ENCODE data around the gene CAMK1. TPM values are rescaled to one million over a fixed set of nuclear protein-coding genes. Genes with fewer than 3 reads are reported as not detected.
"Not testable (repeated sequence)": the region's sequence is repeated elsewhere in the genome, so short reads cannot be mapped to it uniquely, and the experiment has no call there.

Gene CAMK1
- total RNA-seq, 1 experiment from 2014 or later = 9.7 TPM

DNA sequence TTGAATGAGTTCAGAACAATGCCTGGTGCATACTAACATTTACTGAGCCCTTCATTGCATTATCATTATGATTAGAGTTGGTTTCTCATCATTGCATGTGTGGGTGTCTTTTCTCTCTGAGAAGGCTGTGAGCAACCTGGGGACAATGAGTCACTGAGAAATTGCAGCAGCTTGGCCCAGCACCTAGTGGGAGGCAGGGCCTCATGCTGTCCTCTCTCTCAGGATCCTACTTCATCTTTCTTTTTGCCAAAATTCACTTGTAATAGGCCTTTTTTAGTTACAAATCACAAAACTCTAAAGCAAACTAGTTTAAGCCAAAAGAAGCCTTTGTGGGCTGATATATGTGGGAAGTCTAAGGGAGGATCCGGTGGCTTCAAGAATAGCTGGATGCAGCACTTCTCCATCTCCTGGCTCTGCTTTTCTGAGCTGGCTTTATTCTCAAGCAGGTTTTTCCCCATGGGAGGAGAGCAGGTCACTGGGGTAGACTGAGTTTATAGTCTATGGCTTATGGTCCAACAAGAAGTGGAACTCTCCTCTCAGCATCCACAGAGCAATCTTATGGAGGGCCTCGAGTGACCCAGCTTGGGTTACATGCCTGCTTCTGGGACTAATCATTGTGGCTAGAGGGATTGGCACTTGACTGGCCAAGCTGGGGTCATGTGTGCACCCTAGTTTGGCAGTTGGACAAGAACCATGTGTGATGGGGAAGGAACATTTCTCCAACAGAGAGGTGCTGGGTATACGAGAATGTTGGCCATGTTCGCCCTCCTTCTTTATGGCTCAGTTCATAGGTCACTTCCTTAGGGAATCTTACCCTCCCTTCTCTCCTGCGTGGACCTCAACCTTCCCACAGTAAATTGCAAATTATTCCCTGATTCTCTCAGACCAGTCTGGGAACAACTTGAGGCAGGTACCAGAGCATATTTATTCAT lies 8.7 kb upstream of the CAMK1 start:
- Histone ChIP-seq H3K27me3 (replicated peaks; ENCODE audit: control insufficient read depth, insufficient read depth, low read length) (no peaks in the 10 kb centered on the region), H3K4me1 (no peaks in the 10 kb centered on the region), H3K4me3 (ENCODE audit: low read depth, low read length) (no peak overlapping the region), H3K9me3 (no peaks in the 10 kb centered on the region), H3K36me3 (ENCODE audit: control insufficient read depth, insufficient read depth, low read length) (no peaks in the 10 kb centered on the region; the same call in 1 of the 2 replicates)
- no peaks in the 10 kb centered on the region for H3K27me3 Mint-ChIP-seq (ENCODE audit: insufficient read depth, unreplicated experiment)
- CTCF ChIA-PET = no interaction called here
- TF ChIP-seq, protein P1, sequence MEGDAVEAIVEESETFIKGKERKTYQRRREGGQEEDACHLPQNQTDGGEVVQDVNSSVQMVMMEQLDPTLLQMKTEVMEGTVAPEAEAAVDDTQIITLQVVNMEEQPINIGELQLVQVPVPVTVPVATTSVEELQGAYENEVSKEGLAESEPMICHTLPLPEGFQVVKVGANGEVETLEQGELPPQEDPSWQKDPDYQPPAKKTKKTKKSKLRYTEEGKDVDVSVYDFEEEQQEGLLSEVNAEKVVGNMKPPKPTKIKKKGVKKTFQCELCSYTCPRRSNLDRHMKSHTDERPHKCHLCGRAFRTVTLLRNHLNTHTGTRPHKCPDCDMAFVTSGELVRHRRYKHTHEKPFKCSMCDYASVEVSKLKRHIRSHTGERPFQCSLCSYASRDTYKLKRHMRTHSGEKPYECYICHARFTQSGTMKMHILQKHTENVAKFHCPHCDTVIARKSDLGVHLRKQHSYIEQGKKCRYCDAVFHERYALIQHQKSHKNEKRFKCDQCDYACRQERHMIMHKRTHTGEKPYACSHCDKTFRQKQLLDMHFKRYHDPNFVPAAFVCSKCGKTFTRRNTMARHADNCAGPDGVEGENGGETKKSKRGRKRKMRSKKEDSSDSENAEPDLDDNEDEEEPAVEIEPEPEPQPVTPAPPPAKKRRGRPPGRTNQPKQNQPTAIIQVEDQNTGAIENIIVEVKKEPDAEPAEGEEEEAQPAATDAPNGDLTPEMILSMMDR (IDR thresholded peaks at IDR 0.05; ENCODE audit: insufficient read depth in 1 of 2, low read depth in 1 of 2, low read length in 1 of 2, severe bottlenecking in 1 of 2, unreplicated experiment in 1 of 2) = no peak
- H3K4me1 Mint-ChIP-seq (ENCODE audit: low read depth, unreplicated experiment) = no peaks in the 10 kb centered on the region
- peaks cover 12% of the 10 kb centered on the region for H3K36me3 Mint-ChIP-seq (ENCODE audit: insufficient read depth, unreplicated experiment)
- intact Hi-C loops (cut with micrococcal nuclease; ENCODE audit: unreplicated experiment) = no loop called here
- no peaks in the 10 kb centered on the region for H3K9me3 Mint-ChIP-seq (ENCODE audit: unreplicated experiment)
- no peak for DNase-seq
- POLR2A ChIA-PET = interaction anchor here (0.5 to 1.2 kb wide), 2 partner anchors 14 to 19 kb away, joined by 3 to 8 read pairs; partner anchors contain the start of gene ARPC4
- no peak overlapping the region for H3K27ac Mint-ChIP-seq (ENCODE audit: unreplicated experiment)
- H3K4me3 Mint-ChIP-seq (ENCODE audit: unreplicated experiment) = no peak overlapping the region
- no TSS peak for BruUV-seq (replicated peaks)

DNA sequence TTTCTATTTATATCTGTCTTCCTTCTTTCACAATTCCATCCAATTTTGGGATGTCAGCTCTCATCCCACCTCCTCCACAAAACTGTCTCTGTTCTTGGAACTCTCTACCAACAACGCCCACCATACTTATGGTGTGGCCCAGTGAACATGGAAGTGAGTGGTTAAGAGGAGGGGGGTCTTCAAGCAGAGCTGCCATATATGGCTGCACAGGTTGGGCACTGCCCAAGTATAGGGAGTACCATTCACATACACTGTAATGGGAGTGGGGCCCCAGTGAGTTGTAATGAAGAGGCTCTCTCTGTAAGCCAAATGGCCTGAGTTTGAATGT lies 7.9 kb upstream of the CAMK1 start:
- Mint-ChIP-seq H3K4me3 (ENCODE audit: unreplicated experiment) (no peak overlapping the region), H3K27ac (ENCODE audit: unreplicated experiment) (no peak overlapping the region), H3K27me3 (ENCODE audit: insufficient read depth, unreplicated experiment) (no peaks in the 10 kb centered on the region), H3K4me1 (ENCODE audit: low read depth, unreplicated experiment) (no peaks in the 10 kb centered on the region), H3K9me3 (ENCODE audit: unreplicated experiment) (no peaks in the 10 kb centered on the region), H3K36me3 (ENCODE audit: insufficient read depth, unreplicated experiment) (peaks cover 6% of the 10 kb centered on the region)
- no peak for DNase-seq
- H3K4me3 ChIP-seq (ENCODE audit: low read depth, low read length) = no peak overlapping the region
- no peaks in the 10 kb centered on the region for H3K9me3 ChIP-seq
- ChIA-PET POLR2A (interaction anchor here (0.5 kb wide), 1 partner anchor 19 kb away, joined by 8 read pairs; no protein-coding TSS in a partner anchor), CTCF (no interaction called here)
- no peaks in the 10 kb centered on the region; the same call in 1 of the 2 replicates for H3K36me3 ChIP-seq (ENCODE audit: control insufficient read depth, insufficient read depth, low read length)
- intact Hi-C loops (cut with micrococcal nuclease; ENCODE audit: unreplicated experiment) = no loop called here
- H3K27me3 ChIP-seq (replicated peaks; ENCODE audit: control insufficient read depth, insufficient read depth, low read length) = no peaks in the 10 kb centered on the region
- TF ChIP-seq, protein P1 (IDR thresholded peaks at IDR 0.05; ENCODE audit: insufficient read depth in 1 of 2, low read depth in 1 of 2, low read length in 1 of 2, severe bottlenecking in 1 of 2, unreplicated experiment in 1 of 2) = no peak
- BruUV-seq (replicated peaks) = no TSS peak
- H3K4me1 ChIP-seq = no peaks in the 10 kb centered on the region

DNA sequence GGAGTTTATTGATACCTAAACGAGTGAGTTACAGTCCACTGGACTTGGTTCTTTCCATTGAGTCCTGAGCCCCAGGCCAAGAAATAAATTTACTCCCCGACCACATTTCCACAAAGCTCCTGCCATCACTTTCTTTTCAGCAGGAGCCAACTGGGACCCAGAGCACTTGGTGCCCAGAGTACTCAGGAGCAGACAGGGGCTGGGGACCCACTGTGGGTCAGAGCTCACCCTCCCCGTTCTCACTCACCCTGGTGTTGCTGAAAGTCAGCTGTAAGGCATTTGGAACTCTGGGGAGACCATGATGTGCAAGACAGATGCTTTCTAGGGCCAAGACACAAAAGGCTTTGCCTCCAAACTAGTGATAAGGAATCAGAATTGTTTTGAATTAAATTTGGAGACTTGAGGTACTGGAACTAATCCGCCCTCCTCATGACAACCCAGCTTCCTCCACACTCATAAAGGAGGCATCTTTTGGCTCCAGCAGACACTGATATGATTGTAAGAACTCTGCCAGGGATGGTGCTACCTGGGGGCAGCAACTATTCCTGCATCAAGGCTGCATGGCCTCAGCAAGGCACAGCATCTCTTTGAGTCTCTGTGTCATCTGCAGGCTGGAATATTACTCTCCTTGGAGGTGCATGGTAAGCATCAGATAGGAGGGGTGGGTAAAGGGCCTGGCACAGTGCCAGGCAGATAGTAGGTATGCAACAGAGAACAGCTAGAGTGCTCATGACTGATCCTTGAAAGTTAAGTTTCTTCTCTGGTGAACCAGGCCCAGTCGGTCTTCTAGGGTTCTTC lies 7.3 kb upstream of the CAMK1 start:
- Histone ChIP-seq H3K36me3 (ENCODE audit: control insufficient read depth, insufficient read depth, low read length) (no peaks in the 10 kb centered on the region), H3K4me3 (ENCODE audit: low read depth, low read length) (no peak overlapping the region), H3K4me1 (no peaks in the 10 kb centered on the region), H3K27me3 (replicated peaks; ENCODE audit: control insufficient read depth, insufficient read depth, low read length) (no peaks in the 10 kb centered on the region), H3K9me3 (no peaks in the 10 kb centered on the region)
- CTCF ChIA-PET = interaction anchor here (0.5 kb wide), 1 partner anchor 215 kb away, joined by 4 read pairs; no protein-coding TSS in a partner anchor
- POLR2A ChIA-PET = no interaction called here
- no TSS peak for BruUV-seq (replicated peaks)
- DNase-seq = no peak
- no peak overlapping the region for H3K4me3 Mint-ChIP-seq (ENCODE audit: unreplicated experiment)
- peaks cover under 1% of the 10 kb centered on the region for H3K36me3 Mint-ChIP-seq (ENCODE audit: insufficient read depth, unreplicated experiment)
- TF ChIP-seq, protein P1 (IDR thresholded peaks at IDR 0.05; ENCODE audit: insufficient read depth in 1 of 2, low read depth in 1 of 2, low read length in 1 of 2, severe bottlenecking in 1 of 2, unreplicated experiment in 1 of 2) = no peak
- intact Hi-C loops (cut with micrococcal nuclease; ENCODE audit: unreplicated experiment) = no loop called here
- H3K4me1 Mint-ChIP-seq (ENCODE audit: low read depth, unreplicated experiment) = no peaks in the 10 kb centered on the region
- H3K27me3 Mint-ChIP-seq (ENCODE audit: insufficient read depth, unreplicated experiment) = no peaks in the 10 kb centered on the region
- no peaks in the 10 kb centered on the region for H3K9me3 Mint-ChIP-seq (ENCODE audit: unreplicated experiment)
- H3K27ac Mint-ChIP-seq (ENCODE audit: unreplicated experiment) = no peak overlapping the region

DNA sequence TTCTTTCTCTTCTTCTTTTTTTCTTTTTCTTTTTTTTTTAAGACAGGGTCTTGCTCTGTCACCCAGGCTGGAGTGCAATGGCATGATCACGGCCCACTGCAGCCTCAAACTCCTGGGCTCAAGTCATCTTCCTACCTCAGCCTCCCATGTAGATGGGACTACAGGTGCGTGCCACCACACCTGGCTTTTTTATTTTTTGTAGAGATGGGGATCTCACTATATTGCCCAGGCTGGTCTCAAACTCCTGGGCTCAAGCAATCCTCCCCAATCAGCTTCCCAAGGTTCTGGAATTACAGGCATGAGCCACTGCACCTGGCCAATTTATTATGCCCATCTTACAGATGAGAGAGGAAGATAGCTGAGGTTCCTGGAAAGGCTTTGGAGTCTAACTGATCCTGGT lies 1.3 kb upstream of the CAMK1 start:
- DNase-seq; H3K27me3 Mint-ChIP-seq (ENCODE audit: insufficient read depth, unreplicated experiment); H3K9me3 ChIP-seq; H3K4me3 ChIP-seq (ENCODE audit: low read depth, low read length); BruUV-seq (replicated peaks); H3K4me1 ChIP-seq; H3K36me3 ChIP-seq (ENCODE audit: control insufficient read depth, insufficient read depth, low read length); H3K9me3 Mint-ChIP-seq (ENCODE audit: unreplicated experiment); H3K27me3 ChIP-seq (replicated peaks; ENCODE audit: control insufficient read depth, insufficient read depth, low read length); POLR2A ChIA-PET; H3K27ac Mint-ChIP-seq (ENCODE audit: unreplicated experiment); H3K36me3 Mint-ChIP-seq (ENCODE audit: insufficient read depth, unreplicated experiment); CTCF ChIA-PET; H3K4me1 Mint-ChIP-seq (ENCODE audit: low read depth, unreplicated experiment): not testable (repeated sequence)
- intact Hi-C loops (cut with micrococcal nuclease; ENCODE audit: unreplicated experiment) = loop anchor here (2.0 kb wide), 1 partner anchor 22 kb away; the partner anchor contains the start of gene OGG1
- H3K4me3 Mint-ChIP-seq (ENCODE audit: unreplicated experiment) = peak overlapping the region; percentile 61

All from Caco-2 (cell line).